HG02970 (cell line): Measurements from ENCODE around the gene RAD9A.
"Not testable (repeated sequence)": the region's sequence is repeated elsewhere in the genome, so short reads cannot be mapped to it uniquely, and the experiment has no call there.

Experiments used
- ATAC-seq: cut with Tn5 transposase; IDR thresholded peaks from one replicate; pipeline ENCODE4 v1.9.1; 2021; ENCODE audit warnings: mild to moderate bottlenecking, moderate library complexity, moderate number of reproducible peaks; ENCODE audit not compliant: unreplicated experiment, low FRiP score

RAD9A gene

DNA sequence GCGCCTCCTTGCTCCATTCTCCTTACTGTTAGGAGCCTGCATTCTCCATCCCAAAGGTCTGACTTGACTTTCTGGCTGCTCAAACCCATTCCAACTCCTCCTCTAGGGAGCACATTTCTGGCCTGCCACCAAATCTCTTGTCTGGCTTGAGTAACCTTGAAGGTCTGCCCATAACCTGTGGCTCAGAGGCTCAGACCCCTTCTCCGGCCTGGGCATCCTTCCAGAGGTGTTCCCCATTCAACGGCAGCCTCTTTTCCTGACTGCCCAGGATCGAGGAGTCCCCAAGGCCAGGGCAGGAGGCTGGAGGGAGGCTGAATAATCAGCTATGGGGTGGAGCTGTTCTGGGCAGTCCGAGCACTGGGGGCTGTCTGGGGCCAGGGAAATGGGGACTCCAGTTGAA is 2.2 kb downstream of the RAD9A start:
- ATAC-seq = no peak

DNA sequence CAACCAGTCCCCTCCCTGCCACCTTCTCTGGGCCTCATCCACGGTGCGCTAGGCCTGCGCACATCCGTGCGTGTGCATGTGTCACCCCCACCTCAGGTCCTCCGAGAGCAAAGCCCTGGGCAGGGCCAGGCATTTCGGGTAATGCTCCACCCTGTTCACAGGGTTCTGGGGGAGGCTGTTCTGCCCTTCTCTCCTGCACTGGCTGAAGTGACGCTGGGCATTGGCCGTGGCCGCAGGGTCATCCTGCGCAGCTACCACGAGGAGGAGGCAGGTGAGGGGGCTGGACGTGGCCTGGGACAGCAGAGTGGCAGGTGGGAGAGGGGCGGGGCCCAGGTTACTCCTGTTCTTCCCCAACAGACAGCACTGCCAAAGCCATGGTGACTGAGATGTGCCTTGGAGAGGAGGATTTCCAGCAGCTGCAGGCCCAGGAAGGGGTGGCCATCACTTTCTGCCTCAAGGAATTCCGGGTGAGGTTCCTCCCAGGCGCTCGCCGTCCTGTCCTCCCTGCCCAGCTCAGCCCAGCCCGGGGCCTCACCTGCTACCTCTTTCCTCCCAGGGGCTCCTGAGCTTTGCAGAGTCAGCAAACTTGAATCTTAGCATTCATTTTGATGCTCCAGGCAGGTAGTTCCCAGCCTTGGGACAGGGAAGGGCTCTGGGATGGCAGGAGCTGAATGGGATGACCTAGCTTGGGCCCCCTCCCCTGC is 3.9 kb downstream of the RAD9A start:
- ATAC-seq = no peak

DNA sequence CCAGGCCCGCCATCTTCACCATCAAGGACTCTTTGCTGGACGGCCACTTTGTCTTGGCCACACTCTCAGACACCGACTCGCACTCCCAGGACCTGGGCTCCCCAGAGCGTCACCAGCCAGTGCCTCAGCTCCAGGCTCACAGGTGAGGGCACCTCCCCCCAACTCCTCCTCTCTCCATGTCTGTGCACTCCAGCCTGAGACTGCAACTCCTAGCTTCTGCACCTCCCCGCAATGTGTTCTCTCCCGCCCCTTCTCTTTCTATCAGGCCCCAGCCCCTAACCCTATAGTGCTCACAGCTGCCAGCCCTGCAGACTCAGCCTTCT is 4.4 kb downstream of the RAD9A start:
- no peak for ATAC-seq

DNA sequence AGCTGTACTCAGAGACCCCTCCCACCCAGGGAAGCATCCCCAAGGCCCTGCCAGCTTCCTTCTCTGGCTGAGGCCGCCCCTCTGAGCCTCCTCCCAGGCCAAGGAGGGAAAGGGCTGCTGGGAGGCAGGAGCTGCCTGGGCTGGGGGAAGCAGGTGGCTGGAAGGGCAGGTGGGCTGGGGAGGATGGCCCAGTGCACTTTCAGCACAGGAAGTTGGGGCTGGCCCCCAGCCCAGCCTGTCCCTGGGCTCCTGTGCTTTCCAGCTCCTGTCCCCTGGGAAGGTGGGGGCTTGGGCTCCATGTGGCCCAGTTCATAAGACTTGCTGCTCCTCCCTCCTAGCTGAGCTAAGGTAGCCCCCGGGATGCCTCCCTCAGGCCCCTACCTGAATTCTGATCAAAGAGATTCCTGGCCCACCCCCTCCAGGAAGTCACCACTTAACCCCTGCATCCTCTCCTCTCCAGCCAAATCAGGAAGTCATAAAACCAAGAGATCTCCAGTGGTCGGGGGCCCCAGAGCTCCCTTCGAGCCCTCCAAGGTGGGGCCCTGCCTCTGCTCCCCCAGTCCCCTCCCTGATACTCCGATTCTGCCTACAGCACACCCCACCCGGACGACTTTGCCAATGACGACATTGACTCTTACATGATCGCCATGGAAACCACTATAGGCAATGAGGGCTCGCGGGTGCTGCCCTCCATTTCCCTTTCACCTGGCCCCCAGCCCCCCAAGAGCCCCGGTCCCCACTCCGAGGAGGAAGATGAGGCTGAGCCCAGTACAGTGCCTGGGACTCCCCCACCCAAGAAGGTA is 5.0 kb downstream of the RAD9A start:
- no peak for ATAC-seq

DNA sequence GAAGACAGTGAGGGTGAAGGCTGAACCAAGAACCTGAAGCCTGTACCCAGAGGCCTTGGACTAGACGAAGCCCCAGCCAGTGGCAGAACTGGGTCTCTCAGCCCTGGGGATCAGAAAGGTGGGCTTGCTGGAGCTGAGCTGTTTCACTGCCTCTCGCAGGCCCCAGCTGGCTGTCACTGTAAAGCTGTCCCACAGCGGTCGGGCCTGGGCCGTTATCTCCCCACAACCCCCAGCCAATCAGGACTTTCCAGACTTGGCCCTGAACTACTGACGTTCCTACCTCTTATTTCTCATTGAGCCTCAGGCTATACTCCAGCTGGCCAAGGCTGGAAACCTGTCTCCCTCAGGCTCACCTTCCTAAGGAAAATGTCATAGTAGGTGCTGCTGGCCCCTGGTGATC is 5.8 kb downstream of the RAD9A start:
- no peak for ATAC-seq

DNA sequence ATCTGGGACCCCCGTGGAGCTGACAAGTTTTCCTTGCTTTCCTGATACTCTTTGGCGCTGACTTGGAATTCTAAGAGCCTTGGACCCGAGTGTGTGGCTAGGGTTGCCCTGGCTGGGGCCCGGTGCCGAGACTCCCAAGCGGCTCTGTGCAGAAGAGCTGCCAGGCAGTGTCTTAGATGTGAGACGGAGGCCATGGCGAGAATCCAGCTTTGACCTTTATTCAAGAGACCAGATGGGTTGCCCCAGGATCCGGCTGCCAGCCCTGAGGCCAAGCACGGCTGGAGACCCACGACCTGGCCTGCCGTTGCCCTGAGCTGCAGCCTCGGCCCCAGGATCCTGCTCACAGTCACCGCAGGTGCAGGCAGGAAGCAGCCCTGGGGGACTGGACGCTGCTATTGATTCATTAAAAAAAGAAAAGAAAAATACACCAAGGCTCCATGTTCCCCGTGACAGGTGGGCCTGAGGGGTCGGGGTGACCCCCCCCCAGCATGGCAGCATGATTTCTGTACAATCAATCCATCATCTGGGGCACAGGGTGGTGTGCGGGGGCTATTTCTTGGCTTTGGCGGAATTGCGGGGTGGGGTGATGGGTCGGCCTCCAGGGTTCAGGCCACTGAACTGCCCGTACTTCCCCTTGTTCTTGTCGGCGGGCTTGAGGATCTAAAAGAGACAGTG is 6.3 kb downstream of the RAD9A start:
- no peak for ATAC-seq

GRCh38 chr11:67398661-67399563 is 7.1 kb downstream of the RAD9A start:
- no peak for ATAC-seq

GRCh38 chr11:67400251-67400941 is 8.6 kb downstream of the RAD9A start:
- no peak for ATAC-seq

DNA sequence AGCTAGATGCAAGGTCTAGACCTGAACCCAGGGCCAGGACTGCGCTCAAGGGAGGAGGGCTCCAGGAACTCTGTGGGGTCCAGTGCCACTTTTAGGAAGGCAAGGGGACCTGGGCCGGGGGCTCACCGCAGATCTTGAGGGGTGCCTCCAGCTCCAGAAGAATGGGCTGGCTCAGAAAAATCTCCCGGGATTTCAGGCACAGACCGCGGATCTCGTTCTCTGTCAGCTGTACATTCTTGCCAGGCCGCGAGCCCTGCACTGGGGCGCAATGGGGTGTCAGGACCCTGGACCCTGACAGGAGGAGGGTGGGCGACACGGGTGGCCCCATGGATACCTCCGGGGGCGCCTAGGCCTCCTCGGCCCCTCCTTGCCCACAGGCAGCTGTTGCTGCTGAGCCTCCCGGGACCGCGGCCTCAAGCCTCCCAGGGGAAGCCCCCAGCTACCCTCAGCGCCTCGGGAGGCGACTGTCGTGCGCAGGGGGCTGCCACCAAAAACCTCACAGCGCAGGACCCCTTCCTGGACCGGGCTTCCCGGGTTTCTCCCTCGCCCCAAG is 9.2 kb downstream of the RAD9A start:
- ATAC-seq = no peak

DNA sequence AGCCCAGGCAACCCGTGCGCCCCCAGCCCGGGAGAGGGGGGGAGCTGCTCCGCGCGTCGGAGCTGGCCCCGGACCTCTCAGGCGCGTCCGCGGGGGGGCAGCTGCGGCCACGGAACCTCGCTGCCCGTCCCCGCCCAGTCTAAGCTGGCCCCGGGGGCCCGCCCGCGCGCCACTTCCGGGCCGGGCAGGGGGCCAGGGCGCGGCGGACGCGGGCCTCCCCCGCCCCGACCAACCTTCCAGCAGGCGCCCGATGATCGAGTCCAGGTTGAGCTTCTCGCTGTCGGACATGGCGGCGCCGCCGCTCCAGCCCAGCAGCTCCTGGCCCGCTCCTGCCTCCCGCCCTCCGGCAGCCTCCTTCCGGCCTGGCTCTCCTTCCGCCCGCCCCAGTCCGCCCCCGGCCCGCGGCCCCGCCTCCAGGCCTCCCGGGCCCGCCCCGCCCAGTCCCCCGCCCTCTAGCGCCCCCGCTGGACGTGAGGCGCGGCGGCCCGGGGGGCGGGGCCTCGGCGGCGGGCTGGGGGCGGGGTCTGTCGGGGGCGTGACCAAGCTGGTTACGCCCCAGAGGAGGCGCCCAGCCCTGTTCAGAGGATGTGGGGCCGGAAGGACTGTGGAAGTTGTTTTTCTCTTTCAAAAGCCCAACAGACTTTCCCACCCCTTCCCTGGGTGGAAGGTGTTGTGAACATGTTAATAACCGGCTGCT is 9.9 kb downstream of the RAD9A start, which contains the start of gene PPP1CA:
Gene PPP1CA, minus strand, starts transcription at position 364 of the 697 bp plus-strand sequence. Its CDS starts 76 bp downstream, at position 288.
- peak; percentile 58 for ATAC-seq

DNA sequence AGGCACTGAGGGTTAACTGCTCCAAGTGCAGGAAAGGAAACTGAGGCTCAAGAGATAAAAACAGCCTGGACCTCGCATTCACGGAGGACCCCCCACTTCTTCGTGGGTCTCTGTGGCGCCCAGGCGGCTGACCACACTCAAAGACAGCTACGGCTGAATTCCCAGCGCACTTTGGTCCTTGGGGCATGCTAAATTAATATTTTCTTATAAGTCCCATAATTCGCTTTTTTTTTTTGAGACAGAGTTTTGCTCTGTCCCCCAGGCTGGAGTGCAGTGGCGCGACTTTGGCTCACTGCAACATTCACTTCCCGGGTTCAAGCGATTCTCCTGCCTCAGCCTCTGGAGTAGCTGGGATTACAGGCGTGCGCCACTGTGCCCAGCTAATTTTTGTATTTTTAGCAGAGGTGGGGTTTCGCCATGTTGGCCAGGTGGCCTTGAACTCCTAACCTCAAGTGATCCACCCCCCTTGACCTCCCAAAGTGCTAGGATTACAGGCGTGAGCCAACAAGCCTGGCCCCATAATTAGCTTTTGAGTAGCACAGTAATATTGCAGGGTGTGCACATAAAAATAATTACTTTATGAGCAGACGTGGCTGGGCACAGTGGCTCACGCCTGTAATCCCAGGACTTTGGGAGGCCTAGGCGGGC is 10.5 kb downstream of the RAD9A start:
- peak; percentile 1 for ATAC-seq

GRCh38 chr11:67403085-67403484 is 11.3 kb downstream of the RAD9A start:
- not testable (repeated sequence) for ATAC-seq

DNA sequence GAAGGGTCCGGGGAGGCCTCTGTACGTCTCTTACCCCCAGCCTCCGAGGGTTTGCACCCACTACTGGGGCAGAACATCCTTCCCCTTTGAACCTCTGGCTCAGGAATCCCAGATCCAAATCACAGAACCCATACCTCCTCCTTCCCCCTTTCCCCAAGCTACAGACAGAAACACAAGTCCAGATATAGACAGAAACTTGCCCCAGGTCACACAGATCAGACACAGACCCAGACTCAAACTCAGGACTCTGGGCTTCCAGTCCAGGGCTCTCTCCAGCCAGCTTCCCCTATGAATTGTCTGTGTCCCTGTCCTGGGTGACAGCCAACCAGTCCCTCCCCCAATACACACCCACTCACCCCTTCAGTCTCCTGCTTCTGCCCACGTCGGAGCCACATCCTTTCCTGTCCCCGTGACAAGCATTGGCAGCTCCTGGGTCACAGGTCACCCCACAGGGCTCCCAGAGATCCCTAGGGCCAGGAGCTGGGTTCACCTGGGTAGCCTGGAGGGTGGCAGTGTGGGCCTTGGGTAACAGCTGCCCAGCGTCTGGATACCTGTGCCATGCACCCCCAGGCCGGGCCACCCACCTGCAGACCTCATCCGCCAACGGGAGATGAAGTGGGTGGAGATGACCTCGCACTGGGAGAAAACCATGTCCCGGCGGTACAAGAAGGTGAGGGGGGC is 12.9 kb downstream of the RAD9A start:
- no peak for ATAC-seq

- ATAC-seq = no peak
Measured at GRCh38 chr11:67405196-67405567, 13.4 kb downstream of the RAD9A start.

GRCh38 chr11:67405688-67406339 is 14.0 kb downstream of the RAD9A start:
- no peak for ATAC-seq

- no peak for ATAC-seq
Measured at GRCh38 chr11:67406420-67406968, 14.7 kb downstream of the RAD9A start.
